ENCODE measurements around the gene GDNF.

The GDNF gene

GRCh38 chr5:37857696-37858095 is 17.9 kb upstream of the GDNF start:
- TF ChIP-seq REST (IDR thresholded peaks at IDR 0.05; ENCODE audit: insufficient read depth in 1 of 2, low read depth in 2 of 2, low read length in 2 of 2): no peak
- TF ChIP-seq POLR2AphosphoS5 (IDR thresholded peaks at IDR 0.05; ENCODE audit: low read depth, low read length): no peak
- TF ChIP-seq SIN3A (IDR thresholded peaks at IDR 0.05; ENCODE audit: borderline replicate concordance, insufficient read depth, low read length): no peak
- no peak for TF ChIP-seq FOXP2 (optimal IDR thresholded peaks at IDR 0.05; ENCODE audit: borderline replicate concordance, extremely low read depth, extremely low read length, insufficient read depth)
- TF ChIP-seq TAF1 (IDR thresholded peaks at IDR 0.05; ENCODE audit: borderline replicate concordance, insufficient read depth, low read length): no peak

- no peak for TF ChIP-seq FOXP2 (optimal IDR thresholded peaks at IDR 0.05; ENCODE audit: borderline replicate concordance, extremely low read depth, extremely low read length, insufficient read depth)
- no peak for TF ChIP-seq TAF1 (IDR thresholded peaks at IDR 0.05; ENCODE audit: borderline replicate concordance, insufficient read depth, low read length)
- no peak for TF ChIP-seq REST (IDR thresholded peaks at IDR 0.05; ENCODE audit: insufficient read depth in 1 of 2, low read depth in 2 of 2, low read length in 2 of 2)
- no peak for TF ChIP-seq SIN3A (IDR thresholded peaks at IDR 0.05; ENCODE audit: borderline replicate concordance, insufficient read depth, low read length)
- no peak for TF ChIP-seq POLR2AphosphoS5 (IDR thresholded peaks at IDR 0.05; ENCODE audit: low read depth, low read length)
Observed at GRCh38 chr5:37855438-37855837, 15.6 kb upstream of the GDNF start.

- TF ChIP-seq SIN3A (IDR thresholded peaks at IDR 0.05; ENCODE audit: borderline replicate concordance, insufficient read depth, low read length): no peak
- TF ChIP-seq TAF1 (IDR thresholded peaks at IDR 0.05; ENCODE audit: borderline replicate concordance, insufficient read depth, low read length): no peak
- no peak for TF ChIP-seq FOXP2 (optimal IDR thresholded peaks at IDR 0.05; ENCODE audit: borderline replicate concordance, extremely low read depth, extremely low read length, insufficient read depth)
- TF ChIP-seq REST (IDR thresholded peaks at IDR 0.05; ENCODE audit: insufficient read depth in 1 of 2, low read depth in 2 of 2, low read length in 2 of 2): no peak
- no peak for TF ChIP-seq POLR2AphosphoS5 (IDR thresholded peaks at IDR 0.05; ENCODE audit: low read depth, low read length)
Observed at GRCh38 chr5:37851305-37851704, 11.5 kb upstream of the GDNF start.

GRCh38 chr5:37850226-37850865 is 10.5 kb upstream of the GDNF start:
- TF ChIP-seq SIN3A (IDR thresholded peaks at IDR 0.05; ENCODE audit: borderline replicate concordance, insufficient read depth, low read length) (no peak), TAF1 (IDR thresholded peaks at IDR 0.05; ENCODE audit: borderline replicate concordance, insufficient read depth, low read length) (no peak), REST (IDR thresholded peaks at IDR 0.05; ENCODE audit: insufficient read depth in 1 of 2, low read depth in 2 of 2, low read length in 2 of 2) (no peak), POLR2AphosphoS5 (IDR thresholded peaks at IDR 0.05; ENCODE audit: low read depth, low read length) (no peak), FOXP2 (optimal IDR thresholded peaks at IDR 0.05; ENCODE audit: borderline replicate concordance, extremely low read depth, extremely low read length, insufficient read depth) (no peak)
